GM23338 (cell line): Measurements from ENCODE around the gene CDC42BPG. TPM values are rescaled to one million over a fixed set of nuclear protein-coding genes. Genes with fewer than 3 reads are reported as not detected.

Source experiments
- ATAC-seq: fragments of 200-7000 bp; cut with Tn5 transposase; 3 replicates; pipeline ENCODE4 v1.9.1; 2020
- DNase-seq: peaks from one replicate; pipeline ENCODE4 v3.0.0-alpha.2; 2015; ENCODE audit warnings: low spot score
- H2AFZ ChIP-seq: fragments of 200-600 bp; sonication (generic); 2 replicates; pipeline ENCODE4 v1.8.0; 2016; ENCODE audit warnings: antibody characterized with exemption, mild to moderate bottlenecking, moderate library complexity
- H3F3A ChIP-seq: fragments of 200-600 bp; sonication (generic); replicated peaks from 2 replicates; pipeline ENCODE4 v1.8.0; 2017; ENCODE audit warnings: antibody characterized with exemption, mixed run types, low read depth
- H3K27ac ChIP-seq: fragments of 200-600 bp; sonication (generic); 2 replicates; pipeline ENCODE4 v1.6.1; 2016; ENCODE audit warnings: low read depth
- H3K27me3 ChIP-seq: fragments of 200-600 bp; sonication (generic); 2 replicates; pipeline ENCODE4 v1.8.0; 2016; ENCODE audit warnings: mild to moderate bottlenecking, mixed run types, moderate library complexity; ENCODE audit not compliant: insufficient read depth
- H3K36me3 ChIP-seq: fragments of 200-600 bp; sonication (generic); 2 replicates; pipeline ENCODE4 v1.8.0; 2016; ENCODE audit warnings: mild to moderate bottlenecking; ENCODE audit not compliant: insufficient read depth
- H3K4me1 ChIP-seq: fragments of 200-600 bp; sonication (generic); 2 replicates; pipeline ENCODE4 v1.8.0; 2016; ENCODE audit warnings: mild to moderate bottlenecking, moderate library complexity; ENCODE audit not compliant: insufficient read depth
- H3K4me2 ChIP-seq: fragments of 200-600 bp; sonication (generic); 2 replicates; pipeline ENCODE4 v1.7.1; 2017; ENCODE audit warnings: mixed run types
- H3K4me3 ChIP-seq: fragments of 200-600 bp; sonication (generic); 2 replicates; pipeline ENCODE4 v1.6.1; 2016; ENCODE audit warnings: mixed run types
- H3K79me2 ChIP-seq: fragments of 200-600 bp; sonication (generic); replicated peaks from 2 replicates; pipeline ENCODE4 v1.8.0; 2017; ENCODE audit warnings: mild to moderate bottlenecking; ENCODE audit not compliant: insufficient read depth
- H3K9me2 ChIP-seq: fragments of 200-600 bp; sonication (generic); 2 replicates; pipeline ENCODE4 v1.8.0; 2017; ENCODE audit not compliant: insufficient read depth
- H4K20me1 ChIP-seq: fragments of 200-600 bp; sonication (generic); replicated peaks from 2 replicates; pipeline ENCODE4 v1.8.0; 2017; ENCODE audit warnings: mild to moderate bottlenecking; ENCODE audit not compliant: insufficient read depth
- H3K27ac Mint-ChIP-seq: 2 replicates; pipeline ENCODE4 v1.8.0; 2020; ENCODE audit warnings: inconsistent platforms, mild to moderate bottlenecking, moderate library complexity, mixed read lengths
- H3K27me3 Mint-ChIP-seq: 3 replicates; pipeline ENCODE4 v1.8.0; 2022; ENCODE audit warnings: low read depth, mild to moderate bottlenecking, moderate library complexity, mixed read lengths, inconsistent platforms; ENCODE audit not compliant: insufficient read depth, poor library complexity
- H3K36me3 Mint-ChIP-seq: 3 replicates; pipeline ENCODE4 v1.8.0; 2021; ENCODE audit warnings: low read depth, mild to moderate bottlenecking, inconsistent platforms, moderate library complexity, mixed read lengths
- H3K4me1 Mint-ChIP-seq: 3 replicates; pipeline ENCODE4 v1.8.0; 2020; ENCODE audit warnings: mild to moderate bottlenecking, inconsistent platforms, mixed read lengths
- H3K4me3 Mint-ChIP-seq: 3 replicates; pipeline ENCODE4 v1.8.0; 2021; ENCODE audit warnings: moderate library complexity, mild to moderate bottlenecking, inconsistent platforms, mixed read lengths
- H3K9me3 Mint-ChIP-seq: 3 replicates; pipeline ENCODE4 v1.8.0; 2020; ENCODE audit warnings: moderate library complexity, mild to moderate bottlenecking, inconsistent platforms, mixed read lengths
- CTCF ChIP-seq, 2 experiments: fragments of 200-600 bp in 1 of 2; sonication (generic) in 1 of 2; conservative IDR thresholded peaks; 2 replicates each; pipeline versions ENCODE4 v1.5.1 to v1.6.1; 2016 to 2017; ENCODE audit warnings: antibody characterized with exemption in 2 of 2, low read depth in 2 of 2, mild to moderate bottlenecking in 2 of 2, moderate library complexity in 1 of 2
- ETS1 ChIP-seq: IDR thresholded peaks from 2 replicates; pipeline ENCODE4 v1.6.1; 2016; ENCODE audit warnings: antibody characterized with exemption
- EZH2 ChIP-seq: fragments of 200-600 bp; sonication (generic); IDR thresholded peaks from one replicate; pipeline ENCODE4 v1.8.0; 2017; ENCODE audit warnings: antibody characterized with exemption, mild to moderate bottlenecking, low read depth; ENCODE audit not compliant: unreplicated experiment
- EZH2phosphoT487 ChIP-seq: fragments of 200-600 bp; sonication (generic); IDR thresholded peaks from one replicate; pipeline ENCODE4 v1.8.1; 2018; ENCODE audit warnings: antibody characterized with exemption; ENCODE audit not compliant: unreplicated experiment
- JUNB ChIP-seq: IDR thresholded peaks from one replicate; pipeline ENCODE4 v1.6.1; 2016; ENCODE audit warnings: antibody characterized with exemption; ENCODE audit not compliant: unreplicated experiment
- REST ChIP-seq: IDR thresholded peaks from one replicate; pipeline ENCODE4 v1.6.1; 2018; ENCODE audit warnings: antibody characterized with exemption; ENCODE audit not compliant: unreplicated experiment
- ZNF114 ChIP-seq: fragments of 250-450 bp; sonication (Bioruptor Pico); IDR thresholded peaks from 2 replicates; pipeline ENCODE4 v1.5.0; 2020; ENCODE audit warnings: mild to moderate bottlenecking, moderate library complexity
- ZNF331 ChIP-seq: fragments of 250-450 bp; sonication (Bioruptor Pico); IDR thresholded peaks from 2 replicates; pipeline ENCODE4 v1.5.0; 2020; ENCODE audit warnings: low read depth, mild to moderate bottlenecking, moderate library complexity
- polyA plus RNA-seq: library from polyadenylated mRNA; unstranded; fragments of >200 nt; fragmentation: Nextera tagmentation; extraction: Ambion mirVana; gene quantifications from 2 replicates; pipeline ENCODE4 v1.2.1, GENCODE V29; 2016
- total RNA-seq: library from RNA; depleted of rRNA; stranded (reverse); fragments of >200 nt; shearing (Covaris generic); gene quantifications from 2 replicates; pipeline ENCODE4 v1.2.3, GENCODE V29; 2014

Gene CDC42BPG
- total and polyA plus RNA-seq, 2 experiments from 2014 or later = 2.3 to 11.6 TPM

GRCh38 chr11:64859542-64860414 lies 15.3 kb upstream of the CDC42BPG start (continued):
- TF ChIP-seq REST = no peak
- TF ChIP-seq EZH2 = no peak
- TF ChIP-seq EZH2phosphoT487 = no peak
- no peak for TF ChIP-seq ZNF331 (CRISPR knock-in tag)
- no peak for TF ChIP-seq CTCF (conservative IDR thresholded peaks at IDR 0.05; ENCODE audit: low read depth in 2 of 2)
- no peak for TF ChIP-seq JUNB

GRCh38 chr11:64858467-64859263 lies 14.2 kb upstream of the CDC42BPG start:
- no peak for TF ChIP-seq ZNF114
- TF ChIP-seq ETS1 = no peak
- no peak for TF ChIP-seq ZNF331 (CRISPR knock-in tag)
- TF ChIP-seq CTCF (conservative IDR thresholded peaks at IDR 0.05; ENCODE audit: low read depth in 2 of 2) = no peak
- no peaks in the 10 kb centered on the region for H3K36me3 ChIP-seq

More at GRCh38 chr11:64858467-64859263, 14.2 kb upstream of the CDC42BPG start:
- no peaks in the 10 kb centered on the region for H3K9me2 ChIP-seq
- DNase-seq (no peak), ATAC-seq (no peak)
- Mint-ChIP-seq H3K4me1 (peaks cover 20% of the 10 kb centered on the region), H3K27ac (no peak overlapping the region), H3K4me3 (no peak overlapping the region), H3K27me3 (peaks cover 12% of the 10 kb centered on the region), H3K9me3 (no peaks in the 10 kb centered on the region), H3K36me3 (no peaks in the 10 kb centered on the region; the same call in 2 of the 3 replicates)
- H3K4me2 ChIP-seq = no peak overlapping the region
- no peaks in the 10 kb centered on the region for H3K27me3 ChIP-seq
- H4K20me1 ChIP-seq = no peaks in the 10 kb centered on the region
- no peak overlapping the region for H2AFZ ChIP-seq
- H3F3A ChIP-seq = no peaks in the 10 kb centered on the region
- peaks cover 15% of the 10 kb centered on the region for H3K4me1 ChIP-seq
- no peak overlapping the region for H3K4me3 ChIP-seq
- H3K79me2 ChIP-seq = peaks cover 8% of the 10 kb centered on the region
- no peak overlapping the region for H3K27ac ChIP-seq
